ENCODE measurements around the gene ACKR3.

DNA sequence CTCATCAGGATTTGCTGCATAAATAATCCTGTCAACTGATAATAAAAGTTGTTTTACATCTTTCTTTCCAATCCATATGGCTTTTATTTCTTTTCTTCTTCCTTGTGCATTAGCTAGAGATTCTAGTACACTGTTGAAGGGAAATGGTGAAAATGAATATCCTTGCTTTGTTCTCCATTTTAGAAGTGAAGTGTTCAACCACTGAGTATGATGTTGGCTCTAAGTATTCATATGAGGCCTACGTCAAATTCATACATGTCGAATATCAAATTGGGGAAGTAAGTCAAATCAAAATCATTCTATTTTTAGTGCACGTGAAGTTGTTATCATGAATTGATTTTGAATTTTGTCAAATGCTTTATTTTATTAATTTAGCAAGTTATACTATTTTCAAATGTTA, 7.8 kb upstream of the ACKR3 start:
- TF ChIP-seq, protein P1, sequence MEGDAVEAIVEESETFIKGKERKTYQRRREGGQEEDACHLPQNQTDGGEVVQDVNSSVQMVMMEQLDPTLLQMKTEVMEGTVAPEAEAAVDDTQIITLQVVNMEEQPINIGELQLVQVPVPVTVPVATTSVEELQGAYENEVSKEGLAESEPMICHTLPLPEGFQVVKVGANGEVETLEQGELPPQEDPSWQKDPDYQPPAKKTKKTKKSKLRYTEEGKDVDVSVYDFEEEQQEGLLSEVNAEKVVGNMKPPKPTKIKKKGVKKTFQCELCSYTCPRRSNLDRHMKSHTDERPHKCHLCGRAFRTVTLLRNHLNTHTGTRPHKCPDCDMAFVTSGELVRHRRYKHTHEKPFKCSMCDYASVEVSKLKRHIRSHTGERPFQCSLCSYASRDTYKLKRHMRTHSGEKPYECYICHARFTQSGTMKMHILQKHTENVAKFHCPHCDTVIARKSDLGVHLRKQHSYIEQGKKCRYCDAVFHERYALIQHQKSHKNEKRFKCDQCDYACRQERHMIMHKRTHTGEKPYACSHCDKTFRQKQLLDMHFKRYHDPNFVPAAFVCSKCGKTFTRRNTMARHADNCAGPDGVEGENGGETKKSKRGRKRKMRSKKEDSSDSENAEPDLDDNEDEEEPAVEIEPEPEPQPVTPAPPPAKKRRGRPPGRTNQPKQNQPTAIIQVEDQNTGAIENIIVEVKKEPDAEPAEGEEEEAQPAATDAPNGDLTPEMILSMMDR (IDR thresholded peaks at IDR 0.05), result no peak
- TF ChIP-seq POLR2A (IDR thresholded peaks at IDR 0.05), result no peak
